Measurements from ENCODE around the gene STXBP2.

The STXBP2 gene

DNA sequence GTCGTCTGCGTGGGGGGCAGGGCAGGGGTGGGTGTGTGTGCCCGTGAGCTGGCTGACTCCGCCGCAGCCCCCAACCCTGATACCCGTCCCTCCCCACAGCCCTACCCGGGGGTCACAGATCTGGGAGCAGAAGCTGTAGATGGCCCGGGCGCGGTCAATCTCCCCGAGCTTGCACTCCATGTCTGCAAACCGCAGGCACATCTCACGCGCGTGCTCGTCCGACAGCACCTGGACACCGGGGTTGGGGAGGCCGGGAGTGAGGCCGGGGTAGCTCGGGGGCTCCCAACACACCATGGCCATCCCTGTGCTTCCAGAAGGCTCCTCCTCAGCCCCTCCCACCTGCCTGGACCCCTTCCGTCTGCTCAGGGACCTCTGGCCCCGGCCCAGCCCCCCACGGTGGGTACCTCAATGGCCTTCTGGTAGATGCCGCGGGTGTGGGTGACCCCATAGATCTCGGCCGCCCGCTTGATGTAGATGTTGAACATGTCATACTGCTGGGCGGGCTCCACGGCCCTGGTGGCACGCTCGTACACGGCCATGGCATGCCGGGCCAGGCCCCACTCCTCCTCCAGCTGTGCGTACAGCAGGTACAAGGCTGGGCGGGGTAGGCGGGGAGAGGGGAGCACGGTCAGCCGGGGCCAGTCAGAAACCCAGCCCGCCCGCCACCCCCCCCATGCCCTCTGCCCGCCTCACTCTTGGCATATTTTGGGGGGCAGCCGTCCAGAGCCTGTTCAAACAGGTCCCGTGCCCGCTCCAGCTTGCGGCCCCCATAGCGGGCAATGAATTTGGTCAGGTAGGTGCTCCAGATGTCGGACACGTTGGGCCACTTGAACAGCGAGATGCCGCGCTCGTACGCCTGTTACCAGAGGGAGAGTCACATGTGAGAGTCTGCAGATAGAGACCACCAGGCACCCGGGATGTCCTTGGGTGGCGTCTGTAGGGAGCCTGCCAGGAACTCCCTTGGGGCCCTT lies 16.2 kb upstream of the STXBP2 start:
- Histone ChIP-seq H3K27ac (no peak overlapping the region), H4K20me1 (ENCODE audit: insufficient read depth) (no peaks in the 10 kb centered on the region)

DNA sequence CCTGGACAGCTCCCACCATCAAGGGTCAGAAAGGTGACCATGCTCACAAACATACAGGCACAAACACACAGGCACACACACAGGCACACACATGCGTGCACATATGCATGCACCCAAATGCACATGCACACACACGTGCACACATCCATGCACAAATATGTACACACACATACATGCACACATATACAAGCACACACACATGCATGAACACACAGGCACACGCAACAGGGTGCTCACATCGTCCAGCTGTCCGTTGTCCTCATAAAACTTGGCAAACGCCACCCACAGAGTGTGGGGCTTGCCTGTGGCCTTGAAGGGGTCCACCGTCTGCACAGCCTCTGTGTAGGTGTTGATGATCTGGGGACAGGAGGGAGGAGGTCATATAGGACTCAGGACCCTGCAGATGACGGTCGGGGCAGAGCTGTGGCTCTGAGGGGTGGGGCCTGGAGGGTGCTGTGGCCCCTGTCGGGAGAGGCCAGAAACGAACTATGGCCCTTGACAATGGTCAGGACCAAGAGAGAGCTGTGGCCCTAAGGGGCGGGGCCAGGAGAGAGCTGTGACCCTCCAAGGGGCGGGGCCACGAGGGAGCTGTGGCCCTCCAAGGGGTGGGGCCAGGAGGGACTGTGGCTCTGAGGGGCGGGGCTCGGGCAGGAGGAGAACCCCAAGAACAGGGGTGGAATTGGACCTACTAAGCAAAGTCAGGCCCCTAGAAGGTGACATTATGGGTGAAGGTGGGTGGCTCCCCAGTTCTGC lies 13.8 kb upstream of the STXBP2 start:
- Histone ChIP-seq H2AFZ (ENCODE audit: low read depth) (no peak overlapping the region), H3K4me1 (ENCODE audit: low read depth, poor library complexity, severe bottlenecking) (no peaks in the 10 kb centered on the region), H4K20me1 (ENCODE audit: insufficient read depth) (no peaks in the 10 kb centered on the region), H3K9ac (no peak overlapping the region), H3K4me2 (no peak overlapping the region), H3K36me3 (ENCODE audit: insufficient read depth) (no peaks in the 10 kb centered on the region), H3K4me3 (IDR thresholded peaks at IDR 0.05; ENCODE audit: insufficient read depth, low read depth, low read length) (no peak overlapping the region), H3K27me3 (ENCODE audit: insufficient read depth, low read depth) (no peaks in the 10 kb centered on the region), H3K79me2 (ENCODE audit: insufficient read depth, low read depth) (peaks cover 18% of the 10 kb centered on the region), H3K27ac (no peak overlapping the region)
- TF ChIP-seq, protein P1, sequence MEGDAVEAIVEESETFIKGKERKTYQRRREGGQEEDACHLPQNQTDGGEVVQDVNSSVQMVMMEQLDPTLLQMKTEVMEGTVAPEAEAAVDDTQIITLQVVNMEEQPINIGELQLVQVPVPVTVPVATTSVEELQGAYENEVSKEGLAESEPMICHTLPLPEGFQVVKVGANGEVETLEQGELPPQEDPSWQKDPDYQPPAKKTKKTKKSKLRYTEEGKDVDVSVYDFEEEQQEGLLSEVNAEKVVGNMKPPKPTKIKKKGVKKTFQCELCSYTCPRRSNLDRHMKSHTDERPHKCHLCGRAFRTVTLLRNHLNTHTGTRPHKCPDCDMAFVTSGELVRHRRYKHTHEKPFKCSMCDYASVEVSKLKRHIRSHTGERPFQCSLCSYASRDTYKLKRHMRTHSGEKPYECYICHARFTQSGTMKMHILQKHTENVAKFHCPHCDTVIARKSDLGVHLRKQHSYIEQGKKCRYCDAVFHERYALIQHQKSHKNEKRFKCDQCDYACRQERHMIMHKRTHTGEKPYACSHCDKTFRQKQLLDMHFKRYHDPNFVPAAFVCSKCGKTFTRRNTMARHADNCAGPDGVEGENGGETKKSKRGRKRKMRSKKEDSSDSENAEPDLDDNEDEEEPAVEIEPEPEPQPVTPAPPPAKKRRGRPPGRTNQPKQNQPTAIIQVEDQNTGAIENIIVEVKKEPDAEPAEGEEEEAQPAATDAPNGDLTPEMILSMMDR (conservative IDR thresholded peaks at IDR 0.05; ENCODE audit: low read depth, low read length): no peak

More for the DNA sequence above, 16.2 kb upstream of the STXBP2 start:
- TF ChIP-seq, protein P1 (conservative IDR thresholded peaks at IDR 0.05; ENCODE audit: low read depth, low read length): no peak
- H3K4me3 ChIP-seq (IDR thresholded peaks at IDR 0.05; ENCODE audit: insufficient read depth, low read depth, low read length): no peak overlapping the region
- no peak overlapping the region for H3K9ac ChIP-seq
- no peak overlapping the region for H3K4me2 ChIP-seq
- no peaks in the 10 kb centered on the region for H3K4me1 ChIP-seq (ENCODE audit: low read depth, poor library complexity, severe bottlenecking)
- no peaks in the 10 kb centered on the region for H3K79me2 ChIP-seq (ENCODE audit: insufficient read depth, low read depth)
- H2AFZ ChIP-seq (ENCODE audit: low read depth): no peak overlapping the region
- H3K36me3 ChIP-seq (ENCODE audit: insufficient read depth): no peaks in the 10 kb centered on the region
- H3K27me3 ChIP-seq (ENCODE audit: insufficient read depth, low read depth): no peaks in the 10 kb centered on the region

DNA sequence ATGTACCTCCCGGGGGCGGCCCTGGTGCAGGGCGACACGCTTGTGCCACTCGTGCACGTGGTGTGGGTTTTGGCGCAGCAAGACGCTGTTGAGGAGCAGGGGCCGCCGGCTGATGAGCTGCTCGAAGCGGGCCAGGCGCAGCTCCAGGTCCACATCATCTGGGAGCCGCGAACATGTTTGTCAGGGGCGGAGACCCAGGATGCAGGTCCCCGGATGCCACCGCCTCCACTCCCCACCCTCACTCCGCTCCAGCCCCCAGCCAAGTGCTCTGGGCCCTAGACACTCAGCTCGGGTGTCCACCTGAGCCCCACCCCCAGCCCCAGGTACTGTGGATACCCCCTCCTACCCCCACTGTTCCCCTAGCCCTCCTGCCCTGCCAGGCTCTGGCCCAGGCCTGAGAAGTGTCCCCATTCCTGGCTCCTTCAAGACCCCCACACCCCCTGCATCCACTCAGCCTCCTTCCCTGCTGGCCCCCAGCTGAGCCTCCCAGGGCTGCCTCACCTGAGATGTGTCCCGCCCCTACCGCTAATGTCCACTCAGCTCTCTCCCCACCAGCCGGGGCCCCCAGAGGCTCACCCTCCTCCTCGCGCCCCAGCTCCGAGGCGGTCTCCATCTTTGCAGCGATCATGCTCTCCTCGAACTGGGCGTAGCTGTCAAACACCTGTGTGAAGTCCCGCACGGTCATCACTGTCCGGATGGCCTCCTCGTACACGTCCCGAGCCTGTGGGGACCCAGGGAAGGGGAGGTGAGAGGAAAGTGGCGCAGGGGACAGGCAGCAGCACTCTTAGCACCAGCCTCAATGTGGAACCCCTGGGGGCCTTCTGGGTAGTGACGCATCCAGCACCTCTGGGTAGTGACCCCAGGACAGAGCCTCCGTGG lies 12.9 kb upstream of the STXBP2 start:
- Histone ChIP-seq H3K4me2 (no peak overlapping the region), H3K9ac (no peak overlapping the region), H3K79me2 (ENCODE audit: insufficient read depth, low read depth) (peaks cover 27% of the 10 kb centered on the region), H3K36me3 (ENCODE audit: insufficient read depth) (no peaks in the 10 kb centered on the region), H3K4me3 (IDR thresholded peaks at IDR 0.05; ENCODE audit: insufficient read depth, low read depth, low read length) (no peak overlapping the region), H3K27me3 (ENCODE audit: insufficient read depth, low read depth) (no peaks in the 10 kb centered on the region), H3K27ac (no peak overlapping the region), H2AFZ (ENCODE audit: low read depth) (no peak overlapping the region), H3K4me1 (ENCODE audit: low read depth, poor library complexity, severe bottlenecking) (peaks cover 5% of the 10 kb centered on the region), H4K20me1 (ENCODE audit: insufficient read depth) (no peaks in the 10 kb centered on the region)
- TF ChIP-seq, protein P1 (conservative IDR thresholded peaks at IDR 0.05; ENCODE audit: low read depth, low read length): no peak

DNA sequence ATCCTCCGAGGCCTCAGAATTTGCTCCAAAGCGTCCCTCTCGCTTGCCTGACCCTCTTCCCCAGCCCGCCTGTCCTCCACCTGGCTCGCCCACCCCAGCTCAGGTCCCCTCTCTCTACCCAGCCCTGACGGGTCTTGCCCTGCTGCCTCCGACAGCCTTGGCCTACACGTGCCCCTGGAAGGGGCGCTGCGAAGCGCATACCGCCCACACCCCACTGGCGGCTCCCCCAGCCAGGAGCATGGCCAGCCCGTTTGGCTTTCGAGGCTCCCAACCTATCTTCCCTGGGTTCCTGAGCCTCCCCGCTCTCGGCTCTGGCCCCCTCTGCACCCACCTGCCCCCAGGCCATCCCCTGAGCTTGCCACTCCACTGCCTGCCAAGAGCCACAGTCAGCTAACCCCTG lies 12.1 kb upstream of the STXBP2 start:
- H3K4me3 ChIP-seq (IDR thresholded peaks at IDR 0.05; ENCODE audit: insufficient read depth, low read depth, low read length): no peak overlapping the region
- H4K20me1 ChIP-seq (ENCODE audit: insufficient read depth): no peaks in the 10 kb centered on the region
- no peak overlapping the region for H2AFZ ChIP-seq (ENCODE audit: low read depth)
- peaks cover 32% of the 10 kb centered on the region for H3K79me2 ChIP-seq (ENCODE audit: insufficient read depth, low read depth)
- H3K4me2 ChIP-seq: no peak overlapping the region
- peaks cover 5% of the 10 kb centered on the region for H3K4me1 ChIP-seq (ENCODE audit: low read depth, poor library complexity, severe bottlenecking)
- H3K27ac ChIP-seq: no peak overlapping the region
- no peaks in the 10 kb centered on the region for H3K36me3 ChIP-seq (ENCODE audit: insufficient read depth)
- no peak overlapping the region for H3K9ac ChIP-seq
- TF ChIP-seq, protein P1 (conservative IDR thresholded peaks at IDR 0.05; ENCODE audit: low read depth, low read length): no peak
- no peaks in the 10 kb centered on the region for H3K27me3 ChIP-seq (ENCODE audit: insufficient read depth, low read depth)

All from KMS-11 (cell line).